Endothelial cell of umbilical vein (primary cell): ENCODE results near the gene PRKAR1A. TPM values are rescaled to one million over a fixed set of nuclear protein-coding genes. Genes with fewer than 3 reads are reported as not detected.

Source experiments
- BruUV-seq: library from RNA; stranded (reverse); fragments of 400-500 nt; replicated peaks from 2 replicates; lab custom pipeline; 2021; lab: Mats Ljungman, UMichigan
- CTCF ChIA-PET: fragments of 300-600, 350-600 bp; sonication (Branson Sonifier 250); formaldehyde crosslinking; loops from one replicate; lab custom pipeline; 2021; ENCODE audit warnings: antibody characterized with exemption, inconsistent platforms; lab: Charles Lee
- POLR2A ChIA-PET: fragments of 300-600, 350-600 bp; sonication (Branson Sonifier 250); formaldehyde crosslinking; loops from one replicate; lab custom pipeline; 2021; ENCODE audit warnings: antibody characterized with exemption, inconsistent platforms; lab: Charles Lee
- DNase-seq: peaks from one replicate; pipeline ENCODE4 v3.0.0-alpha.2; 2011; ENCODE audit warnings: low read depth, low spot score
- FAIRE-seq: peaks from 2 replicates; lab custom pipeline; 2011; peaks lifted over from hg19 to GRCh38; lab: Jason Lieb, UNC
- H2AFZ ChIP-seq: 2 replicates; pipeline ENCODE4 v1.6.0; 2012; ENCODE audit warnings: low read depth, low read length, control low read depth, inconsistent platforms
- H3K27ac ChIP-seq: 2 replicates; pipeline ENCODE4 v1.5.1; 2011; ENCODE audit warnings: low read depth, mild to moderate bottlenecking, control low read depth, low read length, moderate library complexity; ENCODE audit not compliant: insufficient read depth
- H3K27me3 ChIP-seq, 2 experiments: 2 replicates each; pipeline versions ENCODE4 v1.6.0 to v1.6.1; 2011; ENCODE audit warnings: low read length in 2 of 2, mixed read lengths in 1 of 2; ENCODE audit not compliant: control insufficient read depth in 2 of 2, insufficient read depth in 2 of 2
- H3K36me3 ChIP-seq, 2 experiments: 2 replicates in 1 of 2; 3 replicates in 1 of 2; pipeline ENCODE4 v1.5.1; 2011; ENCODE audit warnings: low read length in 2 of 2, mild to moderate bottlenecking in 1 of 2, moderate library complexity in 1 of 2; ENCODE audit not compliant: control insufficient read depth in 2 of 2, insufficient read depth in 2 of 2; ENCODE audit errors: extremely low read depth in 1 of 2
- H3K4me1 ChIP-seq: 3 replicates; pipeline ENCODE4 v1.5.1; 2011; ENCODE audit warnings: mild to moderate bottlenecking, low read length; ENCODE audit not compliant: control insufficient read depth, insufficient read depth; ENCODE audit errors: extremely low read depth
- H3K4me2 ChIP-seq: 2 replicates; pipeline ENCODE4 v1.6.1; 2011; ENCODE audit warnings: low read length, control low read depth, mixed read lengths; ENCODE audit not compliant: insufficient read depth
- H3K4me3 ChIP-seq, 3 experiments: fragments of 200-600 bp in 1 of 3; sonication (generic), shearing (Covaris generic) in 1 of 3; replicated peaks in 1 of 3; 2 replicates each; pipeline ENCODE4 v1.5.1; 2011 to 2016; ENCODE audit warnings: control low read depth in 3 of 3, low read length in 3 of 3, mild to moderate bottlenecking in 2 of 3, inconsistent platforms in 1 of 3, low read depth in 1 of 3, moderate library complexity in 1 of 3; ENCODE audit not compliant: insufficient read depth in 1 of 3
- H3K79me2 ChIP-seq: 2 replicates; pipeline ENCODE4 v1.6.0; 2012; ENCODE audit warnings: low read length, inconsistent platforms; ENCODE audit not compliant: control insufficient read depth, insufficient read depth
- H3K9ac ChIP-seq: replicated peaks from 2 replicates; pipeline ENCODE3; 2011; ENCODE audit warnings: low read length, control low read depth; ENCODE audit not compliant: insufficient read depth; ENCODE audit errors: extremely low read depth
- H3K9me1 ChIP-seq: replicated peaks from 3 replicates; pipeline ENCODE4 v1.6.0; 2011; ENCODE audit warnings: mild to moderate bottlenecking, low read length; ENCODE audit not compliant: control insufficient read depth, insufficient read depth; ENCODE audit errors: extremely low read depth
- H3K9me3 ChIP-seq: replicated peaks from 2 replicates; pipeline ENCODE4 v1.5.1; 2012; ENCODE audit warnings: low read length, inconsistent platforms; ENCODE audit not compliant: control insufficient read depth, insufficient read depth
- H4K20me1 ChIP-seq: replicated peaks from 2 replicates; pipeline ENCODE3; 2011; ENCODE audit warnings: mild to moderate bottlenecking, low read length; ENCODE audit not compliant: control insufficient read depth, insufficient read depth; ENCODE audit errors: extremely low read depth
- EZH2 ChIP-seq: IDR thresholded peaks from 2 replicates; pipeline ENCODE4 v1.6.1; 2012; ENCODE audit warnings: borderline replicate concordance, low read depth, mild to moderate bottlenecking, moderate library complexity, low read length, inconsistent platforms; ENCODE audit not compliant: severe bottlenecking
- FOS ChIP-seq: IDR thresholded peaks from 2 replicates; pipeline ENCODE4 v1.6.1; 2011; ENCODE audit warnings: mild to moderate bottlenecking, low read length, moderate library complexity, borderline replicate concordance; ENCODE audit not compliant: insufficient read depth
- GATA2 ChIP-seq: IDR thresholded peaks from 2 replicates; pipeline ENCODE4 v1.7.0; 2011; ENCODE audit warnings: low read depth, mild to moderate bottlenecking, moderate library complexity, mixed read lengths, low read length; ENCODE audit not compliant: insufficient read length, insufficient read depth
- JUN ChIP-seq: IDR thresholded peaks from 2 replicates; pipeline ENCODE4 v1.6.1; 2011; ENCODE audit warnings: borderline replicate concordance, low read depth; ENCODE audit not compliant: insufficient read length, insufficient read depth
- MYC ChIP-seq: IDR thresholded peaks from one replicate; pipeline ENCODE4 v1.6.1; 2011; ENCODE audit warnings: mild to moderate bottlenecking, low read depth, low read length
- POLR2A ChIP-seq: IDR thresholded peaks from 2 replicates; pipeline ENCODE4 v1.6.1; 2012; ENCODE audit warnings: low read depth, mild to moderate bottlenecking, control low read depth, low read length
- POLR2AphosphoS5 ChIP-seq: IDR thresholded peaks from 2 replicates; pipeline ENCODE4 v1.6.1; 2012; ENCODE audit warnings: low read depth, mild to moderate bottlenecking, control low read depth, low read length, moderate library complexity; ENCODE audit not compliant: insufficient read depth
- dilution Hi-C: fragments of 300-500 bp; cut with MboI; formaldehyde crosslinking; loops from one replicate; pipeline ENCODE4 v1.15.0; 2019; ENCODE audit warnings: low sequenced_read_pairs; ENCODE audit not compliant: extremely low pct_ligation_motif_present
- intact Hi-C: fragments of 100-400 bp; cut with micrococcal nuclease; formaldehyde crosslinking; loops from one replicate; pipeline ENCODE4 v1.10.0; 2022
- polyA plus RNA-seq, 4 experiments: library from polyadenylated mRNA; depleted of rRNA in 3 of 4; stranded (reverse) in 3 of 4; unstranded in 1 of 4; fragments of >200 nt; gene quantifications; 2 replicates each; pipeline versions ENCODE4 v1.2.1 to v1.2.3, GENCODE V29; 2011 to 2012; ENCODE audit warnings: missing spikeins in 1 of 4
- total RNA-seq: library from RNA; stranded (reverse); gene quantifications from 2 replicates; pipeline ENCODE4 v1.2.3, GENCODE V29; 2021
- TF ChIP-seq, protein P1 (sequence below), 2 donors: IDR thresholded peaks; 1 replicate in 1 of 2; 2 replicates in 1 of 2; pipeline ENCODE4 v1.5.1; 2011; ENCODE audit warnings: low read length in 2 of 2, mild to moderate bottlenecking in 2 of 2, moderate library complexity in 2 of 2, control low read depth in 1 of 2, inconsistent platforms in 1 of 2, low read depth in 1 of 2; ENCODE audit not compliant: insufficient read depth in 1 of 2; ENCODE audit errors: extremely low read depth in 1 of 2
- TF ChIP-seq, protein P2 (sequence below): IDR thresholded peaks from 2 replicates; pipeline ENCODE4 v1.6.1; 2011; ENCODE audit not compliant: insufficient read depth, insufficient read length

PRKAR1A gene
- total and polyA plus RNA-seq, 2 donors (not counting 3 experiments of a cell fraction or from before 2014, with no cell fraction given): 92.0 to 257 TPM

- Histone ChIP-seq H4K20me1 (no peaks in the 10 kb centered on the region), H3K4me3 (no peak overlapping the region), H3K4me2 (no peak overlapping the region), H3K9me1 (no peaks in the 10 kb centered on the region), H2AFZ (no peak overlapping the region), H3K9ac (no peak overlapping the region), H3K79me2 (no peaks in the 10 kb centered on the region), H3K9me3 (no peaks in the 10 kb centered on the region), H3K4me1 (no peaks in the 10 kb centered on the region), H3K27me3 (peaks cover 2 to 7% of the 10 kb centered on the region in 2 experiments), H3K27ac (no peak overlapping the region), H3K36me3 (no peaks in the 10 kb centered on the region)
- ChIA-PET POLR2A (no interaction called here), CTCF (interaction anchor here (0.8 kb wide), 1 partner anchor 35 kb away, joined by 3 read pairs; no protein-coding TSS in a partner anchor)
- intact Hi-C loops: no loop called here
- no peak for FAIRE-seq
- DNase-seq: no peak
- no TSS peak for BruUV-seq
- TF ChIP-seq, protein P1, sequence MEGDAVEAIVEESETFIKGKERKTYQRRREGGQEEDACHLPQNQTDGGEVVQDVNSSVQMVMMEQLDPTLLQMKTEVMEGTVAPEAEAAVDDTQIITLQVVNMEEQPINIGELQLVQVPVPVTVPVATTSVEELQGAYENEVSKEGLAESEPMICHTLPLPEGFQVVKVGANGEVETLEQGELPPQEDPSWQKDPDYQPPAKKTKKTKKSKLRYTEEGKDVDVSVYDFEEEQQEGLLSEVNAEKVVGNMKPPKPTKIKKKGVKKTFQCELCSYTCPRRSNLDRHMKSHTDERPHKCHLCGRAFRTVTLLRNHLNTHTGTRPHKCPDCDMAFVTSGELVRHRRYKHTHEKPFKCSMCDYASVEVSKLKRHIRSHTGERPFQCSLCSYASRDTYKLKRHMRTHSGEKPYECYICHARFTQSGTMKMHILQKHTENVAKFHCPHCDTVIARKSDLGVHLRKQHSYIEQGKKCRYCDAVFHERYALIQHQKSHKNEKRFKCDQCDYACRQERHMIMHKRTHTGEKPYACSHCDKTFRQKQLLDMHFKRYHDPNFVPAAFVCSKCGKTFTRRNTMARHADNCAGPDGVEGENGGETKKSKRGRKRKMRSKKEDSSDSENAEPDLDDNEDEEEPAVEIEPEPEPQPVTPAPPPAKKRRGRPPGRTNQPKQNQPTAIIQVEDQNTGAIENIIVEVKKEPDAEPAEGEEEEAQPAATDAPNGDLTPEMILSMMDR (IDR thresholded peaks at IDR 0.05; ENCODE audit: extremely low read depth in 1 of 2, insufficient read depth in 1 of 2, low read depth in 1 of 2, low read length in 2 of 2): no peak
- no peak for TF ChIP-seq GATA2
- no peak for TF ChIP-seq EZH2
- no peak for TF ChIP-seq POLR2AphosphoS5
- TF ChIP-seq, protein P2, sequence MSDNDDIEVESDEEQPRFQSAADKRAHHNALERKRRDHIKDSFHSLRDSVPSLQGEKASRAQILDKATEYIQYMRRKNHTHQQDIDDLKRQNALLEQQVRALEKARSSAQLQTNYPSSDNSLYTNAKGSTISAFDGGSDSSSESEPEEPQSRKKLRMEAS: no peak
- no peak for TF ChIP-seq FOS
- TF ChIP-seq JUN: no peak
- TF ChIP-seq MYC: no peak
- TF ChIP-seq POLR2A: no peak
- dilution Hi-C loops: no loop called here
These were observed 57.1 kb downstream of the PRKAR1A start for GRCh38 chr17:68569346-68569745.
